ENCODE data around the gene CD72.
"Not testable (repeated sequence)": the region's sequence is repeated elsewhere in the genome, so short reads cannot be mapped to it uniquely, and the experiment has no call there.

The CD72 gene

GRCh38 chr9:35588506-35588905 lies 29.7 kb downstream of the CD72 start:
- DNase-seq (ENCODE audit: low spot score): not testable (repeated sequence)

- DNase-seq (ENCODE audit: low spot score): not testable (repeated sequence)
These were observed 33.5 kb downstream of the CD72 start for GRCh38 chr9:35584681-35585080.

- DNase-seq (ENCODE audit: low spot score): not testable (repeated sequence)
These were observed 34.7 kb downstream of the CD72 start for GRCh38 chr9:35583521-35583920.

GRCh38 chr9:35579659-35580227 lies 38.5 kb downstream of the CD72 start:
- not testable (repeated sequence) for DNase-seq (ENCODE audit: low spot score)

GRCh38 chr9:35579130-35579529 lies 39.1 kb downstream of the CD72 start:
- peak; percentile 54 for DNase-seq (ENCODE audit: low spot score)

- no peak for DNase-seq (ENCODE audit: low spot score)
These were observed 40.7 kb downstream of the CD72 start for GRCh38 chr9:35577486-35577885.

- no peak for DNase-seq (ENCODE audit: low spot score)
These were observed 42.7 kb downstream of the CD72 start for GRCh38 chr9:35575478-35575877.

- no peak for DNase-seq (ENCODE audit: low spot score)
These were observed 43.6 kb downstream of the CD72 start for GRCh38 chr9:35574578-35575122.

GRCh38 chr9:35570709-35571504 lies 47.3 kb downstream of the CD72 start:
- peak; percentile 75 for DNase-seq (ENCODE audit: low spot score)

GRCh38 chr9:35569206-35569605 lies 49.0 kb downstream of the CD72 start:
- DNase-seq (ENCODE audit: low spot score): no peak

- no peak for DNase-seq (ENCODE audit: low spot score)
These were observed 50.0 kb downstream of the CD72 start for GRCh38 chr9:35568196-35568595.

GRCh38 chr9:35566417-35566816 lies 51.8 kb downstream of the CD72 start:
- DNase-seq (ENCODE audit: low spot score): no peak

- DNase-seq (ENCODE audit: low spot score): no peak
These were observed 53.6 kb downstream of the CD72 start for GRCh38 chr9:35564658-35565061.

GRCh38 chr9:35563791-35564197 lies 54.4 kb downstream of the CD72 start:
- no peak for DNase-seq (ENCODE audit: low spot score)

- no peak for DNase-seq (ENCODE audit: low spot score)
These were observed 55.1 kb downstream of the CD72 start for GRCh38 chr9:35562895-35563780.

GRCh38 chr9:35561468-35562261 lies 56.5 kb downstream of the CD72 start:
- no peak for DNase-seq (ENCODE audit: low spot score)

- DNase-seq (ENCODE audit: low spot score): no peak
These were observed 57.4 kb downstream of the CD72 start for GRCh38 chr9:35560625-35561337.

Data from activated CD4-positive, alpha-beta T cell treated with anti-CD3 and anti-CD28 coated beads, Interleukin-2, Interleukin-4, amounts not matched to agents 100 ng/mL and 50 ng/mL, durations not matched to agents 16 hours and 8 hours (primary cell).